ENCODE measurements around the gene ZNF385C.

ZNF385C gene

DNA sequence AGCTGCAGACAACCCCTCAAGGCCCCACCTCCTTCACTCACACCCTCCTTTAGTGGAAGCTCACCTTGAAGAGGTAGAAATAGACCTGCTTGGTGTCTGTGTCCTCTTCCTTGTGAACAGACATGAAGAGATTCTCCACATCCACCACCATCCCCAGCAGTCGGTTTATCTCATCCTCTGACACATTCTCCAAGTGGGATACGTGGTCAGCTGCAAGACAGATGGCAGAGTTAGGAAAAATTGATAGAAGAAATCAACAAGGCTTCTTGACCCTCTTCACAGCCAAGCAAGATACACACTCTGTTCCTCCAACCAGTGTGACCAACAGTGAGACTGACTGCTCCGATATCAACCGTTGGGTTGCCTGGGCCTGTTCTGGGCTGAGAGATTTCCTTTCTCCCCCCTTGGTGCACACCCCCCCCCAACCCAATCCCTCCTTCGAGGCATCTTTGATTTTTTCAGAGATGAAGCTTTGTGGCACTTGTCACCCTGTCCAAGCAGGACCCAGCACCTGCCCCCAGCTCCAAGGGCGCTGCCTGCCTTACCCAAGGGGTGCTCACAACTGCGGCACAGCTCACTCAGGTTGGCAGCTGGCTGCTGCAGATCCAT lies 22.0 kb upstream of the ZNF385C start:
- Histone ChIP-seq H3K4me3 (peak overlapping the region; percentile 88), H3K9ac (ENCODE audit: insufficient read length) (no peak overlapping the region), H3K27ac (no peak overlapping the region), H3K9me3 (ENCODE audit: low read depth, low read length) (no peaks in the 10 kb centered on the region), H3K36me3 (ENCODE audit: insufficient read depth, low read length) (peaks cover 34% of the 10 kb centered on the region; the same call in 1 of the 2 replicates)
- TF ChIP-seq EZH2 (IDR thresholded peaks at IDR 0.05) = no peak
- no peak for TF ChIP-seq FOXP2 (optimal IDR thresholded peaks at IDR 0.05; ENCODE audit: control extremely low read depth, extremely low read length, insufficient read depth)
- TF ChIP-seq POLR2AphosphoS5 (IDR thresholded peaks at IDR 0.05; ENCODE audit: borderline replicate concordance, low read depth, low read length) = no peak; the same call in 1 of the 2 replicates
- no peak for DNase-seq (ENCODE audit: low read depth, low spot score)

DNA sequence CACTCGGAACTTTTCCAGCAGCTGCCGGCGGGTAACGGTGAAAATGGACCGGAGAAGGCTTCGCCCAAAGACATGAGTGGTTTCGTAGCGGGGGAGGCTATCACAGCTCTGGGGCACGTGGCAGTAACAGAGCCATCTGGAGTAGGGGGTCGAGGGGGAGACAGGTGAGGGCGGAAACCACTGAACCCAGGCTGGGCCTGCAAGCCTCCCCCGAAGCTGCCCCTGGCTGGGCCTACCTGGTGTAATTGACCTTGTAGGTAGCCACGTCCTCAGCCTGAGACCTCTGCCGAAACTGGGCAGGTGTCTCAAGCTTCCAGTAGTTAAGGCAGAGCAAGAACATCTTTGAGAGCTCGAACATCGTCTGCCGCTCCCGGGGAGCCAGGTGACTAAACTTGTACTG lies 21.0 kb upstream of the ZNF385C start:
- no peak overlapping the region for H3K4me3 ChIP-seq
- no peak overlapping the region for H3K9ac ChIP-seq (ENCODE audit: insufficient read length)
- no peak for TF ChIP-seq EZH2 (IDR thresholded peaks at IDR 0.05)
- TF ChIP-seq FOXP2 (optimal IDR thresholded peaks at IDR 0.05; ENCODE audit: control extremely low read depth, extremely low read length, insufficient read depth) = no peak
- TF ChIP-seq POLR2AphosphoS5 (IDR thresholded peaks at IDR 0.05; ENCODE audit: borderline replicate concordance, low read depth, low read length) = no peak
- no peaks in the 10 kb centered on the region for H3K9me3 ChIP-seq (ENCODE audit: low read depth, low read length)
- H3K27ac ChIP-seq = no peak overlapping the region
- H3K36me3 ChIP-seq (ENCODE audit: insufficient read depth, low read length) = peaks cover 32% of the 10 kb centered on the region; the same call in 1 of the 2 replicates
- no peak for DNase-seq (ENCODE audit: low read depth, low spot score)

DNA sequence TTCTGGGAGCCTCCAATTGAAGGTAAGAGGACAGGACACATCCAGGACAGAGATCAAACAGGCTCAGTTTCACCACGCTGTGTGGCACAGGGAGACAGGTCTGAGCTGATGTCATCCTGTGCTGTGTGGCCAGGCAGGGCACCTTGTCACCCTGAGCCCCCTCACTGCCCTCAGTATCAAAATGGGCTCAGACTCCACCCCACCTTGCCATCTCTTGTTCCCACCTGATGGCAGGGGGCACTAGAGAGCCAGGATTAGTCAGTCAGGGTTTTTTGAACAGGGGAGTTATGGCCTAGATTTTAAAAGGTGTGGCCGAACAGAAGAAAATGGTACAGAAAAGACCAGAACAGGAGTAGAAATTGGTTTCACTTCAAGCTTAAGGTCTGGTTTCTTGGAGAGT lies 20.3 kb upstream of the ZNF385C start:
- Histone ChIP-seq H3K9me3 (ENCODE audit: low read depth, low read length) (no peaks in the 10 kb centered on the region), H3K4me3 (no peak overlapping the region), H3K36me3 (ENCODE audit: insufficient read depth, low read length) (peaks cover 32% of the 10 kb centered on the region; the same call in 1 of the 2 replicates), H3K9ac (ENCODE audit: insufficient read length) (no peak overlapping the region), H3K27ac (no peak overlapping the region)
- TF ChIP-seq FOXP2 (optimal IDR thresholded peaks at IDR 0.05; ENCODE audit: control extremely low read depth, extremely low read length, insufficient read depth) = no peak
- no peak for TF ChIP-seq POLR2AphosphoS5 (IDR thresholded peaks at IDR 0.05; ENCODE audit: borderline replicate concordance, low read depth, low read length)
- no peak for TF ChIP-seq EZH2 (IDR thresholded peaks at IDR 0.05)
- DNase-seq (ENCODE audit: low read depth, low spot score) = no peak

- no peak for TF ChIP-seq FOXP2 (optimal IDR thresholded peaks at IDR 0.05; ENCODE audit: control extremely low read depth, extremely low read length, insufficient read depth)
- no peak for TF ChIP-seq POLR2AphosphoS5 (IDR thresholded peaks at IDR 0.05; ENCODE audit: borderline replicate concordance, low read depth, low read length)
- no peak for TF ChIP-seq EZH2 (IDR thresholded peaks at IDR 0.05)
- Histone ChIP-seq H3K9me3 (ENCODE audit: low read depth, low read length) (no peaks in the 10 kb centered on the region), H3K36me3 (ENCODE audit: insufficient read depth, low read length) (peaks cover 32% of the 10 kb centered on the region; the same call in 1 of the 2 replicates), H3K9ac (ENCODE audit: insufficient read length) (no peak overlapping the region), H3K27ac (no peak overlapping the region), H3K4me3 (no peak overlapping the region)
- DNase-seq (ENCODE audit: low read depth, low spot score) = no peak
Observed at GRCh38 chr17:42118126-42118510, 19.8 kb upstream of the ZNF385C start.

- Histone ChIP-seq H3K36me3 (ENCODE audit: insufficient read depth, low read length) (peaks cover 32% of the 10 kb centered on the region; the same call in 1 of the 2 replicates), H3K9me3 (ENCODE audit: low read depth, low read length) (no peaks in the 10 kb centered on the region), H3K4me3 (no peak overlapping the region), H3K27ac (no peak overlapping the region), H3K9ac (ENCODE audit: insufficient read length) (no peak overlapping the region)
- no peak for DNase-seq (ENCODE audit: low read depth, low spot score)
- TF ChIP-seq POLR2AphosphoS5 (IDR thresholded peaks at IDR 0.05; ENCODE audit: borderline replicate concordance, low read depth, low read length) = no peak
Observed at GRCh38 chr17:42117397-42118125, 19.3 kb upstream of the ZNF385C start.

DNA sequence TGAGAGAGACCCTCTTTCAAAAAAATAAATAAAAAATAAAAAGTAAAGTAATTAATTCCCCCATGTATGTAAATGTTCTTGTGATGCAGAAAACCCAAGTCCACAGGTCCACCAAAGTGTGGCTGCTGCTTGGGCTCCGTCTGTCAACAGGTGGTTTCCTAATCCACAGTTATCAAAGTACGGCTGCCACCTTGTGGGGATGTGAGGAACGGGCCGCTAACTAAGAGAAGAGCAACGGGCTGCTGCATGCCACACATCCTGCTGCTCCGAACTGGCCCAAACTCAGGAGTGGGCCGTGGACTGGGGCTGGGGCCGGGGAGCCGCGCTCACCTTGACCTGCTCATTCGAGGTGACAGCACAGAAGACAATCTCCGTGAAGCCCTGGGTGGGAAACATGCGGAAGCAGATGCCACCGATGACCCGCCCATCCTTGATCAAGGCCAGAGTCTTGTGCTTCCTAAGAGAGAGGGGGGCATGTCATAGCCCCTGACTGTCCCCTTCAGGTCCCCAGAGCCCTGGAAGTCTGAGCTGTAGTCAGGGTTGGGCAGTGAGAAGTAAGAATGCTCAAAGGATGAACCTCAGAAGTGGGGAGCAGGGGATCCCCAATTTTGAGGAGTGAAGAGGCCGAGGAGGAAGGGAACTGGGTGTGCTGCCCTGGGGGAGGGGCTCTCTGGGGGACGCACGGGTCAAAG lies 18.6 kb upstream of the ZNF385C start:
- no peak overlapping the region for H3K4me3 ChIP-seq
- TF ChIP-seq EZH2 (IDR thresholded peaks at IDR 0.05) = no peak
- TF ChIP-seq POLR2AphosphoS5 (IDR thresholded peaks at IDR 0.05; ENCODE audit: borderline replicate concordance, low read depth, low read length) = no peak
- no peak for TF ChIP-seq FOXP2 (optimal IDR thresholded peaks at IDR 0.05; ENCODE audit: control extremely low read depth, extremely low read length, insufficient read depth)
- H3K27ac ChIP-seq = no peak overlapping the region
- H3K36me3 ChIP-seq (ENCODE audit: insufficient read depth, low read length) = peaks cover 32% of the 10 kb centered on the region; the same call in 1 of the 2 replicates
- no peak for DNase-seq (ENCODE audit: low read depth, low spot score)
- H3K9me3 ChIP-seq (ENCODE audit: low read depth, low read length) = no peaks in the 10 kb centered on the region
- H3K9ac ChIP-seq (ENCODE audit: insufficient read length) = no peak overlapping the region

DNA sequence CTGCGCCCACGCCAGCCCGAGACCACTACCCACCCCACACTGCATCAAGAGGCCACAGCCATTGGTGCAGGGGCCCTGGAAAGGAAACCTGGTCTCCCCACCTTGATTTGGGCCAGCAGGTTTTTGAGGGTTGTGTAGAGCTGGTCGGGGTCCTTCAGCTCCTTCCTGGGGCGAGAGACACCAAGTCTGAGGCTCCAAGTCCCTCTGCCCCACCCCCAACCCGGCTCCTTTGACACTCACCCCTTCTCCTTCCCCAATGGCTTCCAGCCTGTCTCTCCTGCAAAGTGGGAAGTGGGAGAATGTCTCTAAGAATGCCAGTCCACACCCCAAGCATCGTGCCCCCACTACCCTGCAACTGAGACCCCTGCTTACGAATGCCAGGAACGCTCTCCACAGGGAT lies 15.8 kb upstream of the ZNF385C start:
- Histone ChIP-seq H3K36me3 (ENCODE audit: insufficient read depth, low read length) (peaks cover 28% of the 10 kb centered on the region; the same call in 1 of the 2 replicates), H3K9me3 (ENCODE audit: low read depth, low read length) (no peaks in the 10 kb centered on the region), H3K9ac (ENCODE audit: insufficient read length) (no peak overlapping the region), H3K27ac (no peak overlapping the region), H3K4me3 (no peak overlapping the region)
- DNase-seq (ENCODE audit: low read depth, low spot score) = no peak
- no peak for TF ChIP-seq FOXP2 (optimal IDR thresholded peaks at IDR 0.05; ENCODE audit: control extremely low read depth, extremely low read length, insufficient read depth)
- no peak for TF ChIP-seq POLR2AphosphoS5 (IDR thresholded peaks at IDR 0.05; ENCODE audit: borderline replicate concordance, low read depth, low read length)
- TF ChIP-seq EZH2 (IDR thresholded peaks at IDR 0.05) = no peak

- no peak for DNase-seq (ENCODE audit: low read depth, low spot score)
- Histone ChIP-seq H3K36me3 (ENCODE audit: insufficient read depth, low read length) (peaks cover 28% of the 10 kb centered on the region; the same call in 1 of the 2 replicates), H3K9me3 (ENCODE audit: low read depth, low read length) (no peaks in the 10 kb centered on the region), H3K27ac (peak overlapping the region; percentile 52), H3K9ac (ENCODE audit: insufficient read length) (no peak overlapping the region), H3K4me3 (no peak overlapping the region)
- TF ChIP-seq FOXP2 (optimal IDR thresholded peaks at IDR 0.05; ENCODE audit: control extremely low read depth, extremely low read length, insufficient read depth) (no peak), EZH2 (IDR thresholded peaks at IDR 0.05) (no peak), POLR2AphosphoS5 (IDR thresholded peaks at IDR 0.05; ENCODE audit: borderline replicate concordance, low read depth, low read length) (no peak)
Observed at GRCh38 chr17:42113293-42114069, 15.2 kb upstream of the ZNF385C start.
